ENCODE data around the gene DCUN1D4. TPM values are rescaled to one million over a fixed set of nuclear protein-coding genes. Genes with fewer than 3 reads are reported as not detected.

The DCUN1D4 gene
- polyA plus RNA-seq, 1 of the 3 experiments (the other 2 are of a cell fraction) = 42.9 TPM

- TF ChIP-seq IRF3 (IDR thresholded peaks at IDR 0.05; ENCODE audit: low read depth, low read length) (no peak), ELF1 (IDR thresholded peaks at IDR 0.05) (no peak)
Observed at GRCh38 chr4:51942833-51943215, 99.9 kb downstream of the DCUN1D4 start (continued).

GRCh38 chr4:51943221-51943620 is 100.3 kb downstream of the DCUN1D4 start:
- WGBS (ENCODE audit: low lambda C conversion rate) = 2% methylated on average over 6 of the region's 6 CpGs
- Histone ChIP-seq H3K27me3 (ENCODE audit: insufficient read depth) (no peaks in the 10 kb centered on the region), H4K20me1 (ENCODE audit: insufficient read depth) (no peaks in the 10 kb centered on the region), H3K4me3 (ENCODE audit: low read depth in 2 of 2, low read length in 1 of 2) (peak overlapping the region; percentile 3 to 36; a peak in 2 of 4 replicates), H3K36me3 (replicated peaks in 1 of 2; ENCODE audit: control insufficient read depth in 1 of 2, insufficient read depth in 2 of 2, low read length in 1 of 2) (no peaks in the 10 kb centered on the region), H3F3A (replicated peaks; ENCODE audit: insufficient read depth) (no peaks in the 10 kb centered on the region), H3K4me2 (peak overlapping the region; percentile 65), H3K4me1 (ENCODE audit: control insufficient read depth in 1 of 2, insufficient read depth in 2 of 2, low read depth in 1 of 2, low read length in 1 of 2) (peaks cover 2 to 10% of the 10 kb centered on the region in 2 experiments; a peak in 2 of 4 replicates), H3K9me3 (no peaks in the 10 kb centered on the region), H3K27ac (ENCODE audit: low read depth in 2 of 2, low read length in 1 of 2) (peak overlapping the region in 1 of 2 experiments; percentile 67; a peak in 1 of 4 replicates), H3K79me2 (ENCODE audit: insufficient read depth) (no peaks in the 10 kb centered on the region), H2AFZ (ENCODE audit: low read depth) (peak overlapping the region; percentile 60; the same call in 1 of the 2 replicates), H3K9me2 (no peaks in the 10 kb centered on the region), H3K9ac (no peak overlapping the region)
- TF ChIP-seq FOSL2 (IDR thresholded peaks at IDR 0.05; ENCODE audit: borderline replicate concordance, low read depth) (peak; percentile 76; the same call in 1 of the 2 replicates), USF1 (IDR thresholded peaks at IDR 0.05; ENCODE audit: borderline replicate concordance, low read depth) (no peak), PBX3 (IDR thresholded peaks at IDR 0.05) (peak; percentile 30; the same call in 1 of the 2 replicates), TEAD4 (IDR thresholded peaks at IDR 0.05; ENCODE audit: borderline replicate concordance, insufficient read depth) (peak; percentile 54; the same call in 1 of the 2 replicates), GATA2 (CRISPR knock-in tag; IDR thresholded peaks at IDR 0.05) (no peak), MXI1 (IDR thresholded peaks at IDR 0.05; ENCODE audit: low read depth, low read length) (no peak), REST (IDR thresholded peaks at IDR 0.05; ENCODE audit: low read depth, low read length) (no peak), TCF12 (IDR thresholded peaks at IDR 0.05) (peak; percentile 45; the same call in 1 of the 2 replicates), FOXJ3 (CRISPR knock-in tag; IDR thresholded peaks at IDR 0.05) (no peak), IRF3 (IDR thresholded peaks at IDR 0.05; ENCODE audit: low read depth, low read length) (no peak), NRF1 (IDR thresholded peaks at IDR 0.05; ENCODE audit: low read depth, low read length) (no peak), SIN3A (IDR thresholded peaks at IDR 0.05; ENCODE audit: borderline replicate concordance, low read depth, low read length) (no peak), JUND (IDR thresholded peaks at IDR 0.05) (peak; percentile 82)
- ChIA-PET CTCF (no interaction called here), POLR2A (no interaction called here)
- DNase-seq = no peak
